GM12874 (cell line): ENCODE measurements around the gene HDAC10.

Experiments used
- CTCF ChIP-seq: IDR thresholded peaks from 2 replicates; pipeline ENCODE4 v1.5.1; 2011; ENCODE audit warnings: low read depth, mild to moderate bottlenecking, control low read depth, low read length, moderate library complexity; ENCODE audit not compliant: insufficient read depth

Gene HDAC10

GRCh38 chr22:50259302-50259701 is 8.2 kb upstream of the HDAC10 start:
- TF ChIP-seq CTCF, result no peak

DNA sequence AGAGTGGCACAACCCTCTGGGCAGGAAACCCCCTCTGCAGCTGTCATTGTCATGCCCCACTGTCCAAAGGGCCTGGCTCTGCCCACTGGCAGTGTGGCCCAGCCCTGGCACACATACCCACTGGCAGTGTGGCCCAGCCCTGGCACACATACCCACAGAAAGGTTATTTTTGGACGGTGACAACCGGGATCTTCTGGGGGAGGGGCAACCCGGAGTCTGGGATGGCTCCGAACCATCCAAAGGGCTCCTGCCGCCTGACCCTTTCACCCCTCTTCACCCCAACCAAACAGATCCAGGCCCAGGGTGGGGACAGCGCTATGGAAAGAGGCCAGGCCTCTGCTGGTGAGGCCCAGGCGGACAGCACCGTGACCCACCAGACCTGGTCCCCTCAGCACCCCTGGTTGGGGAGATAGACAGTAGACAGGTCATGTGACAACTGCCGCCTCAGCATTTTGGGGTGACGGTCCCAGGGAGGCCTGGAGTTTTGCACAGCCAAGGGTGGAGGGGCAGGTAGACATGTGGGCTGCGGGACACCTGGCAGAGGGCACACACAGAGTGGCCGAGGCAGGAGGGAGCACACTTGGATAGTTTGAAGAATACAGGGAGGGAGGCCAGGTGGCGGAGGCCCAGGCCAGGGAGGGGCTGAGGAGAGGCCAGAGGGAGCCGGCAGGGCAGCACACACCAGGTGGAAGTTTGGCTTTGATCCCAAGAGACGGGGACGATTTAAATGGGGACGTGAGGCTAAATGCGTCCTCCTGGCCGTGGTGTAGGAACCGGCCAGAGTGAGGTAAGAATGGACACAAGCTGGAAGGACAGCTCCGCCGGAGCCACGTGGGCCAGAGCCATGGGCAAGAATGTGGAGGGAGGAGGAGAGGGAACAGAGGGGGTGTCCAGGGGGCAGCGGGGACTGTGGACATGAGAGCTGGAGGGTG is 7.6 kb upstream of the HDAC10 start:
- no peak for TF ChIP-seq CTCF

GRCh38 chr22:50257451-50258360 is 6.6 kb upstream of the HDAC10 start:
- no peak for TF ChIP-seq CTCF

GRCh38 chr22:50257041-50257440 is 6.0 kb upstream of the HDAC10 start:
- no peak for TF ChIP-seq CTCF

DNA sequence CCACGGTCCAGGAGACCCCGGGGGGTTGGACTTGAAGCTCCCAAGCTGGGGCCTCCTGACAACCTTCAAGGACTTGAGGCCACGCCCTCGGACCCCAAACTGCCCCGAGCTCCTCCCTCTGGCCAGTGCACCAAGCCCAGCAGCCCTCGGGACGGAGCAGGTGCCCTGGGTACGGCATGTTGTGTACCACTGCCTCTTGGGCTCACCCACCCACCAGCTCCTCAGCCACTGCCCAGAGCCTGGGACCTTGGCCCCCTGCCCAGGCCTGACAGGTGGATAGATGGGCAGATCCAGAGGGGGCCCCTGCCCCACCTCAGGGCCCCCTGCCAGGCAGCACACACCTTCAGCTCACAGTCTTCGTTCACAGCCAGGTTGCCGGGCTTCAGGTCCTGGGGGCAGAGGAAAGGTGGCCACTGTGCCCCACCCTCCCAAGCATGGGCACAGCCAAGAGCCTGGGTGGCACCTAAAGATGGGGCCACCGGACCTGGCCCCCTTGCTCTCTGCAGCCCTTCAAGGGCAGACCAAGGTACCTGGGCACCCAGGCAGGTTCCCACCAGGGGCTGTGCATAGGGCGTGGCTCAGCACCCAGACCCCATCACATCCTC is 5.3 kb upstream of the HDAC10 start:
- TF ChIP-seq CTCF, result no peak

- no peak for TF ChIP-seq CTCF
Observed at GRCh38 chr22:50255607-50256006, 4.5 kb upstream of the HDAC10 start.

GRCh38 chr22:50255099-50255498 is 4.0 kb upstream of the HDAC10 start:
- TF ChIP-seq CTCF, result no peak
